NCI-H1092 (cell line): Measurements from ENCODE around the gene AMN.
"Not testable (repeated sequence)": the region's sequence is repeated elsewhere in the genome, so short reads cannot be mapped to it uniquely, and the experiment has no call there.

ENCODE experiments used
- DNase-seq: peaks from one replicate; lab custom pipeline; 2025; lab: John Stamatoyannopoulos, UW

AMN gene

GRCh38 chr14:102922490-102923200 is at the start of gene AMN:
AMN (plus strand) TSS chr14:102922663; CDS start chr14:102922689, 26 bp downstream.
- no peak for DNase-seq

GRCh38 chr14:102873131-102873530 is 49.3 kb upstream of the AMN start:
- DNase-seq, result no peak

GRCh38 chr14:102873546-102874061 is 48.9 kb upstream of the AMN start:
- no peak for DNase-seq

GRCh38 chr14:102875652-102876051 is 46.8 kb upstream of the AMN start:
- no peak for DNase-seq

GRCh38 chr14:102877511-102877910 is 45.0 kb upstream of the AMN start:
- DNase-seq, result not testable (repeated sequence)

GRCh38 chr14:102878174-102878969 is 44.1 kb upstream of the AMN start:
- no peak for DNase-seq

- DNase-seq, result no peak
These were observed 43.4 kb upstream of the AMN start for GRCh38 chr14:102878970-102879460.

- DNase-seq, result no peak
These were observed 40.1 kb upstream of the AMN start for GRCh38 chr14:102882226-102882906.

GRCh38 chr14:102883089-102883541 is 39.3 kb upstream of the AMN start:
- DNase-seq, result no peak

GRCh38 chr14:102883554-102883953 is 38.9 kb upstream of the AMN start:
- DNase-seq, result no peak

- no peak for DNase-seq
These were observed 36.6 kb upstream of the AMN start for GRCh38 chr14:102885737-102886447.

GRCh38 chr14:102888748-102889147 is 33.7 kb upstream of the AMN start:
- DNase-seq, result no peak

GRCh38 chr14:102889615-102890014 is 32.8 kb upstream of the AMN start:
- DNase-seq, result no peak

GRCh38 chr14:102891111-102891510 is 31.4 kb upstream of the AMN start:
- DNase-seq, result no peak

GRCh38 chr14:102891556-102891955 is 30.9 kb upstream of the AMN start:
- DNase-seq, result no peak

- no peak for DNase-seq
These were observed 29.8 kb upstream of the AMN start for GRCh38 chr14:102892651-102893050.

GRCh38 chr14:102893452-102893851 is 29.0 kb upstream of the AMN start:
- DNase-seq, result no peak

GRCh38 chr14:102896735-102897134 is 25.7 kb upstream of the AMN start:
- DNase-seq, result not testable (repeated sequence)

GRCh38 chr14:102897299-102898027 is 25.0 kb upstream of the AMN start:
- no peak for DNase-seq

GRCh38 chr14:102898298-102898697 is 24.2 kb upstream of the AMN start:
- DNase-seq, result no peak
